Colonic mucosa (tissue), 4 donors: ENCODE results near the gene PLAGL1. TPM values are rescaled to one million over a fixed set of nuclear protein-coding genes. Genes with fewer than 3 reads are reported as not detected.

ENCODE experiments used
- DNase-seq: peaks from one replicate; pipeline ENCODE4 v3.0.0-alpha.2; 2020
- H3K27ac ChIP-seq: fragments of 200-600 bp; one replicate; pipeline ENCODE4 v1.8.0; 2021
- H3K27me3 ChIP-seq: fragments of 200-600 bp; one replicate; pipeline ENCODE4 v1.8.0; 2021
- H3K36me3 ChIP-seq: fragments of 200-600 bp; one replicate; pipeline ENCODE4 v1.8.0; 2021
- H3K4me1 ChIP-seq: fragments of 200-600 bp; one replicate; pipeline ENCODE4 v1.8.0; 2021; ENCODE audit warnings: mild to moderate bottlenecking
- H3K4me3 ChIP-seq: fragments of 200-600 bp; one replicate; pipeline ENCODE4 v1.8.0; 2021
- H3K9ac ChIP-seq, 2 donors: one replicate each; pipeline ENCODE4 v1.7.0; 2013; ENCODE audit warnings: control low read depth in 2 of 2, low read depth in 2 of 2, low read length in 2 of 2
- H3K9me3 ChIP-seq: fragments of 200-600 bp; one replicate; pipeline ENCODE4 v1.8.0; 2021
- intact Hi-C: fragments of 100-400 bp; cut with DNase I; formaldehyde crosslinking; loops from one replicate; pipeline ENCODE4 v1.14.1; 2022
- total RNA-seq, 2 donors: library from RNA; stranded (reverse); fragmentation: NEBNext Ultra II Directional in 1 of 2; extraction: Animal tissue kit (Norgen Biotek cat#: 25700) in 1 of 2; gene quantifications; one replicate each; pipeline ENCODE4 v1.2.1, GENCODE V29; 2021
- TF ChIP-seq, protein P1 (sequence below): fragments of 200-600 bp; IDR thresholded peaks from one replicate; pipeline ENCODE4 v1.8.0; 2022; ENCODE audit warnings: antibody characterized with exemption, mild to moderate bottlenecking
- donor health status: healthy.
- donor health status: DM: no; HTN: no; CAD: no.
- donor health status: DM: no; HTN: no; CAD: no.

Gene PLAGL1
- total RNA-seq, 2 donors from 2014 or later, result 30.2 to 51.1 TPM

DNA sequence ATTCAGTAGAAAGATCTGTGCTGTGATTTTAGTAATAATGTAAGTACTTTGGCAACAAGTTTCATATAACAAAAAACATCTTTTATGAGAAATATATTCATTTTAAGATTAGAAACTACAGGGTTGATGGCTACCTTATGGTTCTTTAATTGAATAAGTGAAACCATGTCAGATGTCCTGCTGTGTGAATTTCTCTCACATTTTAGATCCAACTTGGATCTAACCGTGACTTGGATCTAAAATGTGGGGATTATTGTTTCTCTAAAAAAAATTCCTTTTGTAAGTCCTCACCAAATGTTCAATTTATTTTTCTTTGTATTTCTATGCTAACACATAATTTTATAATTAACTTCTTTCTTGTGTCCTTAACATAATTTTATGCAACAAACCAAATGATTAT is 113.4 kb downstream of the PLAGL1 start:
- H3K27ac ChIP-seq, result no peak overlapping the region
- H3K27me3 ChIP-seq, result no peaks in the 10 kb centered on the region
- no peaks in the 10 kb centered on the region for H3K9me3 ChIP-seq
- H3K4me3 ChIP-seq, result no peak overlapping the region
- peaks cover 4% of the 10 kb centered on the region for H3K4me1 ChIP-seq
- intact Hi-C loops, result no loop called here
- TF ChIP-seq, protein P1, sequence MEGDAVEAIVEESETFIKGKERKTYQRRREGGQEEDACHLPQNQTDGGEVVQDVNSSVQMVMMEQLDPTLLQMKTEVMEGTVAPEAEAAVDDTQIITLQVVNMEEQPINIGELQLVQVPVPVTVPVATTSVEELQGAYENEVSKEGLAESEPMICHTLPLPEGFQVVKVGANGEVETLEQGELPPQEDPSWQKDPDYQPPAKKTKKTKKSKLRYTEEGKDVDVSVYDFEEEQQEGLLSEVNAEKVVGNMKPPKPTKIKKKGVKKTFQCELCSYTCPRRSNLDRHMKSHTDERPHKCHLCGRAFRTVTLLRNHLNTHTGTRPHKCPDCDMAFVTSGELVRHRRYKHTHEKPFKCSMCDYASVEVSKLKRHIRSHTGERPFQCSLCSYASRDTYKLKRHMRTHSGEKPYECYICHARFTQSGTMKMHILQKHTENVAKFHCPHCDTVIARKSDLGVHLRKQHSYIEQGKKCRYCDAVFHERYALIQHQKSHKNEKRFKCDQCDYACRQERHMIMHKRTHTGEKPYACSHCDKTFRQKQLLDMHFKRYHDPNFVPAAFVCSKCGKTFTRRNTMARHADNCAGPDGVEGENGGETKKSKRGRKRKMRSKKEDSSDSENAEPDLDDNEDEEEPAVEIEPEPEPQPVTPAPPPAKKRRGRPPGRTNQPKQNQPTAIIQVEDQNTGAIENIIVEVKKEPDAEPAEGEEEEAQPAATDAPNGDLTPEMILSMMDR, result no peak
- H3K9ac ChIP-seq, result no peak overlapping the region
- H3K36me3 ChIP-seq, result no peaks in the 10 kb centered on the region
- DNase-seq, result no peak

Other genes starting within 250 kb of the PLAGL1 start
- 10 to 100 TPM; 11.0 to 17.4 TPM for gene LTV1, start 164.9 kb downstream of the PLAGL1 start, total RNA-seq
- not detected for gene ZC2HC1B, start 143.8 kb downstream of the PLAGL1 start, total RNA-seq
- 100 to 1,000 TPM; 149 to 285 TPM for gene SF3B5, start 87.3 kb upstream of the PLAGL1 start, total RNA-seq
- 1 to 10 TPM in 1 of 2 donors, under 1 TPM in 1; 0.59 to 3.8 TPM for gene STX11, start 142.3 kb upstream of the PLAGL1 start, total RNA-seq